Activated effector memory CD4-positive, alpha-beta T cell treated with Interleukin-2 at 50 U/mL for 16 hours (primary cell): ENCODE measurements around the gene CCNK.

Experiments
- DNase-seq: peaks from one replicate; pipeline ENCODE4 v3.0.0-alpha.2; 2020

CCNK gene

GRCh38 chr14:99556134-99556791 is 75.1 kb downstream of the CCNK start:
- no peak for DNase-seq

- no peak for DNase-seq
These were observed 78.2 kb downstream of the CCNK start for GRCh38 chr14:99559286-99559990.

- no peak for DNase-seq
These were observed 79.2 kb downstream of the CCNK start for GRCh38 chr14:99560403-99560802.

- DNase-seq = no peak
These were observed 79.9 kb downstream of the CCNK start for GRCh38 chr14:99560922-99561683.

GRCh38 chr14:99561864-99562263 is 80.7 kb downstream of the CCNK start:
- DNase-seq = no peak
